Left hindlimb (tissue), 1 donor: ENCODE results near the gene EIF4EBP3.

Source experiments
- DNase-seq: peaks from one replicate; pipeline ENCODE4 v3.0.0-alpha.2; 2018

Gene EIF4EBP3

DNA sequence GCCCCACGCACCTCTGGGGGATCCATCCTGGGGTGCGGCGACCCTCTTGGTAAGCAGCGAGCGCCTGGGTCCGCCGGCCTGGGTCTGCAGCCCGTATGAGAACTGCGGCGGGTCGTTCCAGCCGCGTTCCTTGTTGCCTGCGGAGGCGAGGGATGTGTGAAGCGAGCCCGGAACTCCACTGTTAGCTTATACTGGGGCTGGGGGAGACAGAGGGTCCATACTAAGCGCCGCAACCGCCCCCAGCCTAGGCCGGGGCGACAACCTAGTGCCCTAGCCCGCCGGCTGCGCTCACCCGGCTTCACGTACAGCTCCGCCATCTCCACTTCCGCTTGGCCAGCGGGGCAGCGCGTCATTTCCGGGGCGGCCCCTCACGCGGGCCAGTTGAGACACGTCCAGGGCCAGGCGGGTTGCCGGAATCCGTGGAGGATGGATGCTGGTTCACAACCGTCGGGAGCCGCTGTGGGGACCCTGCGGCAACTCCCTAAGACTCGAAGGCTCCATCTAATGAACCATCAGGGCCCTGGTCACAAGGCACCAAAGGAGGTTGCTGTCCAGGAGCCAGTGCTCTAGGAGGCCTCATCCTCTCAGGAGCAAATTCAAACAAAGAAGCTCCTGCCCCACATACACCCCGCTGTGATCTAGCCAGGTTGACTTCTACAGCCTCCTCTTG lies 9.8 kb downstream of the EIF4EBP3 start, which contains the start of gene SRA1:
TSS of gene SRA1 (minus strand) at position 338 of the 670 bp plus-strand sequence. CDS start at position 317, 21 bp downstream.
- DNase-seq, result peak; percentile 95

DNA sequence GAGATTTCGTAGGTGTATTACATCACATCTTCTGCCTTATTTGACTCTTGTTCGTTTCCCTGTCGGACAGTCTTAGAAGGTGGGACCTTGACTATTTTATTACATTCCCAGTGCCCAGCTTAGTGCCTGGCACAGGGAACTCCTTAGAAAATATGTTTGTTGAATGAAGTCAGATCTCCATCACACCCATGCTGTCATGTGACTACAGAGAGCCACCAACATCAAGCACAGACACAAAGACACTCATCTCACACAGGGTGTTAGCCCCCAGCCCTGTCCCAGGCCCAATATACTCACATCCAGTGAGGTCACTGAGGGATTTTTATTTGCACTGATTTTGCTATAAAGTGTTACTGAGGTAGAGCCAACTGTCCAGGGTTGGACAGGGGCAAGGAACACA lies 10.5 kb downstream of the EIF4EBP3 start:
- DNase-seq, result no peak

GRCh38 chr5:140558542-140558941 lies 11.1 kb downstream of the EIF4EBP3 start:
- no peak for DNase-seq

DNA sequence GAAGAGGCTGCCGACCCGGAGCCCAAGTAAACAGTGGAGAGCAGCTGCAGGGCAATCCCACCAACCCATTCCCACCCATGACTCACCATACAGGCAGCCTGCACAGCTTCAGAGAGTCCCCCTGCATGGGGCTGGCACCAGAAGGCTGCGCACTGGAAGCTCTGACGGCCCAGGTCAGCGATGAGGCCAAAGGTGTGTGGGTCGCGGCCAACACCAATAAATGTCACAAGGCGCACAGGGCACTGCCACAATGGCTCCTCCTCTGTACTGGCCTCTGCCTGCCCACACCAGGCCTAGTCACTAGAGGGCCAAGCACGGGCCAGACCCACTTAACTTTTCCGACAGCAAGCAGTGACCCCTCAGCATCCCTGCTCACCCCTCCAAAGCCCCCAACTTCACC lies 12.8 kb downstream of the EIF4EBP3 start:
- DNase-seq, result no peak

GRCh38 chr5:140561753-140562523 lies 14.5 kb downstream of the EIF4EBP3 start:
- DNase-seq, result no peak

GRCh38 chr5:140563596-140563995 lies 16.1 kb downstream of the EIF4EBP3 start:
- DNase-seq, result no peak

DNA sequence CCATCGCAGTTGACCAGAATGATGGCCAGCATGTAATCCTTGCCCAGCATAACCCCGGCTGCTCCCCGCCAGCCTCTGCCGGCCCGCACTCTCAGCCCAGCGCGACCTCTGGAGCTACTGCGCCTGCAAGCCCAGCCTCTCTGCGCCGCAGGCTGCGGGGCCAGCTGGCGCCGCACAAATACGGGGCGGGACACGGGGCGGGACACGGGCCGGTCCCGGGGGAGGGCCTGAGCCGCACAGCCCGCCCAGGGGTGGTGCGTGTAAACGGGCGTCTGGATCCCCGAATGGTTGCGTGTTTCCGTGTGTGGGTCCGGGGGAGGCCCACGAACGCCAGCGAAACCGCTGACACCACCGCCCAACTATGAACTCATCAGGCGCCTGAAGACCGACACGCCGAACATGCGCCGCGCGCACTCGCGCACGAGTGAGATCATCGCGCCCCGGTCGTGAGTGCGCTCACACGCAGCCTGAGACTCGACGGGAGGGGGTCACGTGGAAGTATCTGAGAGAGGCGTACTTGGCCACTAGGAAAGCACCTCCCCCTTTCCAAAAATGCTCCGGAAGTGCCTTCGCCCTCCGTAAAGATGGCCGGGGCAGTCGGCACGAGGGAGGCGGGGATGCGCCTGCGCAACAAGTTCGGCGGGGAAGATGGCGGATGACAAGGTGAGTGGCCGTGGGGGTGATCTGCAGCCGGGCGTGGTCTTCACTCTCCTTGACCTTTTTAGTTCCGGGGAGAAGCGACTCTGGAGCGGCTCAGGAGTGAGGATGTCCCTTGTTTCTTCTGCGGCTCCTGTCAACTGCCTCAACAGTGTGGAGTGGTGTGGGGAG lies 16.9 kb downstream of the EIF4EBP3 start, which contains the start of the genes APBB3 and SLC35A4:
TSS of gene APBB3 (minus strand) at position 403 of the 828 bp plus-strand sequence. CDS start at position 50, 353 bp downstream.
TSS of gene SLC35A4 (plus strand) at position 633 of the 828 bp plus-strand sequence. CDS start 2,342 bp downstream, outside the sequence.
- DNase-seq, result peak; percentile 98

DNA sequence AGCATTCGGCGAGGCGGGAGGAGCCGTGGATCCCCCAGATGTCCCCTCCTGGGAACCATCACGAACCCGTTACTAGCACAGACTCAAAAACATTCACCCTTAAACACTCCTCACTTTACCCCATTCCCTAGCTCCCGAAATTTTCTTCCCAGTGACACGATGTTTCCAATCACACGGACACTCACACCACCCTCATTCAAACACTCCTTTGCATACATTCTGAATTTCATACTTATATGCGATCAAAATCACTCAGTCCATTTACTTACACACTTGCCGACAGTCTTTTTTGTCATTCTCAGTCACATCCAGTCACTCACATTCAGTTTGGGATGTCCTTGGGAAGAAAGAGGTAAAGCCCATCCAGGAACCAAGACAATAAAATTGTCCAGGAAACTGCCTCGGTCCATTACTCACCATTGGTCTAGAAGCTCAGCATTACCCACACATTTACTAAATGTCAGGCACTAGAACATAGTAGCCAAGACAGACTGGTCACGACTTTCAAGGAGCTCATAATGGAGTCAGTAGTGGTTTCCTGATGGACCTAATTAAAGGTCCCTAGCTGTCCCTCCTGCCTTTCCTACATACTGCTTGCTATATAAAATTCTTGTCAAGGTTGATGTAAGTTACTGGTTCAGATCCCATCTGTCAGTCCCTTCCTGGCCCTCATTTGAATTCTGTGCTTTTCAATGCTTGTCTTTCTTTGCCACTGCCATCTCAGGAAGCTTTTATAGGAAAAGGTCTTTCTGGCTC lies 17.7 kb downstream of the EIF4EBP3 start:
- DNase-seq, result no peak

DNA sequence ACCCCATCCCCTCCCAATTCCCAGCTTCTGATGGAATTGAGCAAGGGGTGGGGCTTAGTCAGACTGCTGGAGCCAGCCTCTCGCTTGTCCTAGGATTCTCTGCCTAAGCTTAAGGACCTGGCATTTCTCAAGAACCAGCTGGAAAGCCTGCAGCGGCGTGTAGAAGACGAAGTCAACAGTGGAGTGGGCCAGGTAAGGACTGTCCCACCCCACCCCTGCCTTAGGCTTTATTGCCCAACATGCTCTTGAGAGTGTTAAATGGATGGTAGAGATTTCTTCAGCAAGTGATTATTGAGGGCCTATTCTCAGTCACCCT lies 18.3 kb downstream of the EIF4EBP3 start:
- no peak for DNase-seq

DNA sequence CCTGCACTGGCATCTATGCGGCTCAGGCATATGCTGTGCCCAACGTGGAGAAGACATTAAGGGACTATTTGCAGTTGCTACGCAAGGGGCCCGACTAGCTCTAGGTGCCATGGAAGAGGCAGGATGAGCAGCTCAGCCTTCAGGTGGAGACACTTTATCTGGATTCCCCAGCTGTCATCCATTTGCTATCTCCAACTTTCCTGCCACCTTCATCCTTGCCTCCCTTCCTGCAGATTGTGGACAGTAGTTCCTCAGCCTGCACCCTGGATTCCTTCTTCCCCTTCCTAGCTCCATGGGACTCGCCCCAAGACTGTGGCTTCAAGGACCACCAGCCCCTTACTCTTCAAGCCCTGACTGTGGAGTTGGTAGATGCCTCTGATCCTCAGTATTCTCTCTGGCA lies 19.2 kb downstream of the EIF4EBP3 start:
- no peak for DNase-seq

DNA sequence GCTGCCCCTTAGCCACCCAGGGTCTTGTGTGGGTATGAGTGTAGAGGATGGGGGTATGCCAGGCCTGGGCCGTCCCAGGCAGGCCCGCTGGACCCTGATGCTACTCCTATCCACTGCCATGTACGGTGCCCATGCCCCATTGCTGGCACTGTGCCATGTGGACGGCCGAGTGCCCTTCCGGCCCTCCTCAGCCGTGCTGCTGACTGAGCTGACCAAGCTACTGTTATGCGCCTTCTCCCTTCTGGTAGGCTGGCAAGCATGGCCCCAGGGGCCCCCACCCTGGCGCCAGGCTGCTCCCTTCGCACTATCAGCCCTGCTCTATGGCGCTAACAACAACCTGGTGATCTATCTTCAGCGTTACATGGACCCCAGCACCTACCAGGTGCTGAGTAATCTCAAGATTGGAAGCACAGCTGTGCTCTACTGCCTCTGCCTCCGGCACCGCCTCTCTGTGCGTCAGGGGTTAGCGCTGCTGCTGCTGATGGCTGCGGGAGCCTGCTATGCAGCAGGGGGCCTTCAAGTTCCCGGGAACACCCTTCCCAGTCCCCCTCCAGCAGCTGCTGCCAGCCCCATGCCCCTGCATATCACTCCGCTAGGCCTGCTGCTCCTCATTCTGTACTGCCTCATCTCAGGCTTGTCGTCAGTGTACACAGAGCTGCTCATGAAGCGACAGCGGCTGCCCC lies 19.8 kb downstream of the EIF4EBP3 start:
- DNase-seq, result no peak

- no peak for DNase-seq
Measured at GRCh38 chr5:140567871-140568270, 20.4 kb downstream of the EIF4EBP3 start.

DNA sequence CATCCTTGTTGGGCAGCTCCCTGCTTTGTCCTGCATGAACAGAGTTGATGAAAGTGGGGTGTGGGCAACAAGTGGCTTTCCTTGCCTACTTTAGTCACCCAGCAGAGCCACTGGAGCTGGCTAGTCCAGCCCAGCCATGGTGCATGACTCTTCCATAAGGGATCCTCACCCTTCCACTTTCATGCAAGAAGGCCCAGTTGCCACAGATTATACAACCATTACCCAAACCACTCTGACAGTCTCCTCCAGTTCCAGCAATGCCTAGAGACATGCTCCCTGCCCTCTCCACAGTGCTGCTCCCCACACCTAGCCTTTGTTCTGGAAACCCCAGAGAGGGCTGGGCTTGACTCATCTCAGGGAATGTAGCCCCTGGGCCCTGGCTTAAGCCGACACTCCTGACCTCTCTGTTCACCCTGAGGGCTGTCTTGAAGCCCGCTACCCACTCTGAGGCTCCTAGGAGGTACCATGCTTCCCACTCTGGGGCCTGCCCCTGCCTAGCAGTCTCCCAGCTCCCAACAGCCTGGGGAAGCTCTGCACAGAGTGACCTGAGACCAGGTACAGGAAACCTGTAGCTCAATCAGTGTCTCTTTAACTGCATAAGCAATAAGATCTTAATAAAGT lies 21.1 kb downstream of the EIF4EBP3 start:
- DNase-seq, result no peak

GRCh38 chr5:140569197-140569596 lies 21.7 kb downstream of the EIF4EBP3 start:
- no peak for DNase-seq

DNA sequence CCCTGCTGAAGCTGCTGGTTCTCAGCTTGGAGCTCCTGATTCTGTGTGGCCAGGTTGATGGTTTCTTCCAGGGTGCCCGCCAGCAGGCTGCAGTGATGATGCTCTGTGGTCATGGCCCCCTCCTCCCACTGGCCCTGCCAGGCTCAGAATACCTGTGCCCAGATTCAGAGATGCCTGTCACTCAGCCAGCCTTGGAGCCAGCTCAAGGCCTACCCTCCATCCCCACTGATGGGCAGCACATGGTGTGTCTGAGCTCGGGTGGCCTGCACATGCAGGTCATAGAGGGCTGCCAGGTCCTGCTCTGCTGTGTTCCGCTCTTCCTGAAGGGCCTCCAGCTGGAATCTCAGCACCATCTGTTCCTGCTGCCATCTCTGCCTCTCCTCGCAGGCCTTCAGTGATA lies 22.6 kb downstream of the EIF4EBP3 start:
- no peak for DNase-seq

- DNase-seq, result no peak
Measured at GRCh38 chr5:140570488-140570887, 23.0 kb downstream of the EIF4EBP3 start.

DNA sequence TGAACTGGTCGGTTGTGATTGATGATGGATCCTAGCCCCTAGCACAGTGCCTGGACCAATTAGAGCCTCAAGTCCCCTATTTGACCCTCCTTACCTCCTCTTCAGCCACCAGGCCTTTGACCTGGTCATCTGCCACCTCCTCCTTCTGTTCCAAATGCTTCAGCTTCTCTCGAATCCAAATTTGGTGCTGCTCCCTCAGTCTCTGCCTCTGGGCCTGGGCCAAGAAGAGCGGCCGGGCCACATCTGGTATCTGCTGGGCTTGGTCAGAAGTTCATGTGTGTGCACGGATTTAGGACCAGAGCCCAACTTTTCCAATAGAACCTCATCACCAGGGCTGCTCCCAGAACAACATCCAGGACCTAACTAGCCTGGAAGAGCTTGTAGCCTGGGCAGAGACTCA lies 23.6 kb downstream of the EIF4EBP3 start:
- no peak for DNase-seq

- no peak for DNase-seq
Measured at GRCh38 chr5:140573683-140574082, 26.2 kb downstream of the EIF4EBP3 start.

- no peak for DNase-seq
Measured at GRCh38 chr5:140574165-140574564, 26.7 kb downstream of the EIF4EBP3 start.

DNA sequence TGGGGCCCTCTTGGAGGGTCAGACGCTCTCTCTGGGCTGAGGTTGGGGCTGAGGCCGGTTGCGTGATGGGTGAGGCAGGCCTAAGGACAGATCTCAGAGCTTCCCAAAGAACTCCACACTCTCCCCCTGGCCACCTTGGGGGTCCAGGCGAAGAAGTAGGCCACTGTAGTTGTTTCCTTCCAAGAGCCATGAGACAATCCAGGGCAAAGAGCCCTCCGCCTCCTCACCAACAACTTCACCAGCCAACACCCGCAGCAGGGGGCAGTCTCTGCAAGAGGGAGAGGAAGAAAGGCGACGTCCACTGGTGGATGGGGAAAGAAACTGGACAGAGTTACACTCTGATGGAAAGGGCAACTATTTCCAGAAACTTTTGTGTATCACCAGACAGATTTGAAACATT lies 27.8 kb downstream of the EIF4EBP3 start:
- no peak for DNase-seq

- DNase-seq, result no peak
Measured at GRCh38 chr5:140576776-140577201, 29.3 kb downstream of the EIF4EBP3 start.
